ENCODE data around the gene GNE. TPM values are rescaled to one million over a fixed set of nuclear protein-coding genes. Genes with fewer than 3 reads are reported as not detected.
"Not testable (repeated sequence)": the region's sequence is repeated elsewhere in the genome, so short reads cannot be mapped to it uniquely, and the experiment has no call there.

GNE gene
- total RNA-seq, 1 experiment from 2014 or later: 4.6 TPM

- no peak for TF ChIP-seq ATF6 (CRISPR knock-in tag; IDR thresholded peaks at IDR 0.05)
Measured at GRCh38 chr9:36187414-36187813, 70.8 kb downstream of the GNE start (continued).

GRCh38 chr9:36180243-36180642, 78.0 kb downstream of the GNE start:
- H3K36me3 Mint-ChIP-seq; H3K27ac Mint-ChIP-seq; H3K27me3 Mint-ChIP-seq (ENCODE audit: low read depth); CTCF ChIA-PET; POLR2A ChIA-PET; H3K4me3 Mint-ChIP-seq; ATAC-seq; DNase-seq (ENCODE audit: low spot score); H3K4me1 Mint-ChIP-seq: not testable (repeated sequence)
- peaks cover 42% of the 10 kb centered on the region for H3K9me3 Mint-ChIP-seq

GRCh38 chr9:36177571-36177970, 80.7 kb downstream of the GNE start:
- ChIA-PET POLR2A (no interaction called here), CTCF (interaction anchor here (0.6 kb wide), 1 partner anchor 14 kb away, joined by 3 read pairs; no protein-coding TSS in a partner anchor)
- TF ChIP-seq AFF4 (CRISPR knock-in tag; IDR thresholded peaks at IDR 0.05; ENCODE audit: borderline replicate concordance): no peak
- TF ChIP-seq CTCF (IDR thresholded peaks at IDR 0.05): no peak
- Mint-ChIP-seq H3K4me1 (no peaks in the 10 kb centered on the region), H3K4me3 (no peak overlapping the region), H3K9me3 (peaks cover 35% of the 10 kb centered on the region), H3K27me3 (ENCODE audit: low read depth) (peaks cover 5% of the 10 kb centered on the region), H3K36me3 (peaks cover 5% of the 10 kb centered on the region; the same call in 1 of the 2 replicates), H3K27ac (no peak overlapping the region)
- no peak for DNase-seq (ENCODE audit: low spot score)
- no peak for ATAC-seq

- H3K27ac Mint-ChIP-seq, H3K36me3 Mint-ChIP-seq, POLR2A ChIA-PET: not testable (repeated sequence)
Measured at GRCh38 chr9:36176496-36176895, 81.8 kb downstream of the GNE start.

GRCh38 chr9:36175209-36175608, 83.0 kb downstream of the GNE start:
- H3K27me3 Mint-ChIP-seq (ENCODE audit: low read depth); H3K36me3 Mint-ChIP-seq; ATAC-seq; H3K27ac Mint-ChIP-seq; DNase-seq (ENCODE audit: low spot score); H3K4me1 Mint-ChIP-seq; H3K4me3 Mint-ChIP-seq; POLR2A ChIA-PET: not testable (repeated sequence)
- CTCF ChIA-PET: interaction anchor here (1.7 kb wide), 1 partner anchor 8 kb away, joined by 6 read pairs; no protein-coding TSS in a partner anchor
- H3K9me3 Mint-ChIP-seq: peaks cover 15% of the 10 kb centered on the region

More at GRCh38 chr9:36176496-36176895, 81.8 kb downstream of the GNE start:
- not testable (repeated sequence) for H3K27me3 Mint-ChIP-seq (ENCODE audit: low read depth); DNase-seq (ENCODE audit: low spot score); H3K4me1 Mint-ChIP-seq; H3K4me3 Mint-ChIP-seq; ATAC-seq
- CTCF ChIA-PET: interaction anchor here (0.7 to 1.7 kb wide), 2 partner anchors 10 to 76 kb away, joined by 3 to 6 read pairs; no protein-coding TSS in a partner anchor
- peaks cover 28% of the 10 kb centered on the region for H3K9me3 Mint-ChIP-seq

GRCh38 chr9:36174731-36175130, 83.5 kb downstream of the GNE start:
- DNase-seq (ENCODE audit: low spot score): no peak
- H3K4me1 Mint-ChIP-seq: no peaks in the 10 kb centered on the region
- POLR2A ChIA-PET: no interaction called here
- H3K9me3 Mint-ChIP-seq: peaks cover 10% of the 10 kb centered on the region
- CTCF ChIA-PET: interaction anchor here (0.7 kb wide), 1 partner anchor 11 kb away, joined by 3 read pairs; no protein-coding TSS in a partner anchor
- H3K4me3 Mint-ChIP-seq: no peak overlapping the region
- no peaks in the 10 kb centered on the region for H3K36me3 Mint-ChIP-seq
- peak; percentile 60 for ATAC-seq
- no peaks in the 10 kb centered on the region; the same call in 1 of the 2 replicates for H3K27me3 Mint-ChIP-seq (ENCODE audit: low read depth)
- no peak overlapping the region for H3K27ac Mint-ChIP-seq
- TF ChIP-seq HMGXB4 (CRISPR knock-in tag; IDR thresholded peaks at IDR 0.05) (no peak), USF2 (CRISPR knock-in tag; IDR thresholded peaks at IDR 0.05) (no peak), ATF3 (CRISPR knock-in tag; conservative IDR thresholded peaks at IDR 0.05) (no peak), ZMAT4 (CRISPR knock-in tag; IDR thresholded peaks at IDR 0.05) (no peak), TCF7 (CRISPR knock-in tag; IDR thresholded peaks at IDR 0.05; ENCODE audit: low read depth) (no peak), ERG (CRISPR knock-in tag; IDR thresholded peaks at IDR 0.05) (no peak)
